Fibroblast of the aortic adventitia (primary cell): Measurements from ENCODE around the gene LOC101059915. TPM values are rescaled to one million over a fixed set of nuclear protein-coding genes. Genes with fewer than 3 reads are reported as not detected.
"Not testable (repeated sequence)": the region's sequence is repeated elsewhere in the genome, so short reads cannot be mapped to it uniquely, and the experiment has no call there.

Source experiments
- DNase-seq: peaks from one replicate; pipeline ENCODE4 v3.0.0-alpha.2; 2010; ENCODE audit warnings: low read depth
- H3K4me3 ChIP-seq: 2 replicates; pipeline ENCODE4 v1.5.1; 2011; ENCODE audit warnings: low read depth, mild to moderate bottlenecking, control low read depth, low read length, moderate library complexity
- small RNA-seq: library from RNA; depleted of rRNA; stranded (forward); fragments of <200 nt; gene quantifications from one replicate; pipeline ENCODE3, GENCODE V24; 2012
- total RNA-seq: library from RNA; depleted of rRNA; stranded (reverse); fragments of >200 nt; gene quantifications from 2 replicates; pipeline ENCODE4 v1.2.3, GENCODE V29; 2012; ENCODE audit warnings: low replicate concordance

Gene LOC101059915

GRCh38 chrX:71716323-71716722 lies 49.0 kb downstream of the LOC101059915 start:
- DNase-seq = not testable (repeated sequence)

GRCh38 chrX:71718185-71718584 lies 50.8 kb downstream of the LOC101059915 start, which contains the start of gene CXorf49:
CXorf49 (minus strand) TSS chrX:71718285; CDS start chrX:71718151, 134 bp downstream.
- H3K4me3 ChIP-seq, DNase-seq: not testable (repeated sequence)

More at GRCh38 chrX:71716323-71716722, 49.0 kb downstream of the LOC101059915 start:
- not testable (repeated sequence) for H3K4me3 ChIP-seq

GRCh38 chrX:71719195-71719594 lies 51.8 kb downstream of the LOC101059915 start:
- DNase-seq, H3K4me3 ChIP-seq: not testable (repeated sequence)

- H3K4me3 ChIP-seq, DNase-seq: not testable (repeated sequence)
Observed at GRCh38 chrX:71720289-71720886, 53.0 kb downstream of the LOC101059915 start.

Small RNA genes lying within 50 kb of the gene (small RNA-seq; reads per million reads assigned to genes)
- gene BX276092.4 = not detected

Other genes starting within 250 kb of the LOC101059915 start
- gene OGT, start 134.4 kb upstream of the LOC101059915 start, total RNA-seq = 93.7 and 174 TPM in 2 replicates
- gene GCNA, start 89.1 kb upstream of the LOC101059915 start, total RNA-seq = 2.3 and 2.4 TPM in 2 replicates
- gene CXCR3, start 49.0 kb upstream of the LOC101059915 start, total RNA-seq = not detected in 2 replicates
- gene CXorf49, start 50.7 kb downstream of the LOC101059915 start, total RNA-seq = not detected in 2 replicates
- not detected in 2 replicates for gene CXorf49B, start 95.8 kb downstream of the LOC101059915 start, total RNA-seq
- 3.9 and 6.8 TPM in 2 replicates for gene NHSL2, start 243.3 kb downstream of the LOC101059915 start, total RNA-seq